Measurements from ENCODE around the gene FOXP1.

Gene FOXP1

DNA sequence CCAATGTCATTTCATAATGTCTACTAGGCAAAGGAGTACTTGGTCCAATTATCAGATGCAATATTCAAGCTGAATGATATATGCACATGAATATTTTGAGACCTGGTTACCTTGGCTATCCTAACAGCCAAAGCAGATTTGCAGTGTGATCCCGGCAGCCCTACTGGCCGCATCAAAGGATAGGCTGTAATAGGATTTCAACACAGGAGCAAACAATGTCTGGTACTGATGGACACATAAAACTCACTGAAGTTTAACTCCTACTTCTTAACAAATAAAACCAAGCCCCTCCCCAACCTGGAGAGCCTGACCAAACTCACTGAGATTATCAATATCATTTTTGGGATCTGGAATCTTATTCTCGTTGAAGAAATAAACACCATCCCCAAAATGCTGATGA, 130.2 kb downstream of the FOXP1 start:
- H3K27me3 ChIP-seq (ENCODE audit: control insufficient read depth, insufficient read depth, low read length) = no peaks in the 10 kb centered on the region
- H3K4me1 ChIP-seq (ENCODE audit: control insufficient read depth, insufficient read depth, low read length) = peaks cover 8% of the 10 kb centered on the region
- H3K9ac ChIP-seq (ENCODE audit: low read depth, low read length) = no peak overlapping the region
- no peak overlapping the region for H3K4me3 ChIP-seq (ENCODE audit: low read depth, low read length)
- H3K36me3 ChIP-seq (ENCODE audit: control insufficient read depth, insufficient read depth, low read length) = no peaks in the 10 kb centered on the region
- H3K9me3 ChIP-seq (ENCODE audit: control insufficient read depth, insufficient read depth, low read length) = no peaks in the 10 kb centered on the region

- Histone ChIP-seq H3K4me3 (ENCODE audit: low read depth, low read length) (no peak overlapping the region), H3K4me1 (ENCODE audit: control insufficient read depth, insufficient read depth, low read length) (peaks cover 8% of the 10 kb centered on the region)
Measured at GRCh38 chr3:71451812-71452211, 131.7 kb downstream of the FOXP1 start.

GRCh38 chr3:71451060-71451459, 132.5 kb downstream of the FOXP1 start:
- H3K36me3 ChIP-seq (ENCODE audit: control insufficient read depth, insufficient read depth, low read length) = no peaks in the 10 kb centered on the region
- no peaks in the 10 kb centered on the region for H3K9me3 ChIP-seq (ENCODE audit: control insufficient read depth, insufficient read depth, low read length)
- H3K4me1 ChIP-seq (ENCODE audit: control insufficient read depth, insufficient read depth, low read length) = peaks cover 8% of the 10 kb centered on the region
- H3K9ac ChIP-seq (ENCODE audit: low read depth, low read length) = no peak overlapping the region
- H3K4me3 ChIP-seq (ENCODE audit: low read depth, low read length) = no peak overlapping the region
- H3K27me3 ChIP-seq (ENCODE audit: control insufficient read depth, insufficient read depth, low read length) = no peaks in the 10 kb centered on the region

More at GRCh38 chr3:71451812-71452211, 131.7 kb downstream of the FOXP1 start:
- H3K27me3 ChIP-seq (ENCODE audit: control insufficient read depth, insufficient read depth, low read length) = no peaks in the 10 kb centered on the region
- H3K9me3 ChIP-seq (ENCODE audit: control insufficient read depth, insufficient read depth, low read length) = no peaks in the 10 kb centered on the region
- no peak overlapping the region for H3K9ac ChIP-seq (ENCODE audit: low read depth, low read length)
- no peaks in the 10 kb centered on the region for H3K36me3 ChIP-seq (ENCODE audit: control insufficient read depth, insufficient read depth, low read length)

DNA sequence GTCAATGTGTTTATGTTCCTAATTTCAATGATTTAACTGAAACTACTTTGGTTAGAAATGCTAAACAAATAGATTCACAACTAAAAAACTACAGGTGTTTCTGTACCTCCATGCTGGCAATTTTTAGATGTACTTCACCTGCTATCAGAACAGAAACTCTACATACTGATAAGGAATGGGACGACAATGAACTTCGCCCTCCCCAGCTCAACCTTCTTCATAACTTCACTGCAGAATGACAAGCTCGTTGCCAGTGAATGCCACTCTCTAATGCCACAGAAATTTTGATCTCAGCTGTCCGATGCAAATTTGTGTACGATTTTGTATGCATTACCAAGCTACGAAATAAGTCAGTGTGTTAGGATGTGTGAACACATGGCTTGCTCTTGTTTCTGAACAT, 133.4 kb downstream of the FOXP1 start:
- Histone ChIP-seq H3K4me1 (ENCODE audit: control insufficient read depth, insufficient read depth, low read length) (peaks cover 8% of the 10 kb centered on the region), H3K9ac (ENCODE audit: low read depth, low read length) (no peak overlapping the region), H3K27me3 (ENCODE audit: control insufficient read depth, insufficient read depth, low read length) (no peaks in the 10 kb centered on the region), H3K36me3 (ENCODE audit: control insufficient read depth, insufficient read depth, low read length) (no peaks in the 10 kb centered on the region), H3K9me3 (ENCODE audit: control insufficient read depth, insufficient read depth, low read length) (no peaks in the 10 kb centered on the region), H3K4me3 (ENCODE audit: low read depth, low read length) (no peak overlapping the region)

DNA sequence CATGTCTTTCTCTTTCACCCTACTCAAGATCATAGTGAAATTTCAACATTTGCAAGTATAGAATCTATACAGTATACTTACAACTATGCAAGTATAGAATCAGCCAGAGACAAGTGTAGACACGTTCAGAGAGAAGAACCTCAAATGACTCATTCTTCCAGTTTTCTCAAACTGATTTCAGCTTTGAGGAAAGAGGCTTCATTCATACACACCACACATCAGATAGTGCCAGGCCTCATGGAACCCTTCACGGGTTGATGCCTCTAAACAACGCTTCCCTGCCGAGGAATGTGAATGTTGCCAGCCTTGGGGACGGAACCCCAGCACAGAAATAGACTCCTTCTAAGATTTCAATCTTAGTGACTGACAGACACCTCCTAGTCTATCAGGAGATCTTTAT, 135.7 kb downstream of the FOXP1 start:
- Histone ChIP-seq H3K4me1 (ENCODE audit: control insufficient read depth, insufficient read depth, low read length) (peaks cover 8% of the 10 kb centered on the region), H3K9me3 (ENCODE audit: control insufficient read depth, insufficient read depth, low read length) (no peaks in the 10 kb centered on the region), H3K4me3 (ENCODE audit: low read depth, low read length) (no peak overlapping the region), H3K36me3 (ENCODE audit: control insufficient read depth, insufficient read depth, low read length) (no peaks in the 10 kb centered on the region), H3K27me3 (ENCODE audit: control insufficient read depth, insufficient read depth, low read length) (no peaks in the 10 kb centered on the region), H3K9ac (ENCODE audit: low read depth, low read length) (no peak overlapping the region)

- H3K9ac ChIP-seq (ENCODE audit: low read depth, low read length) = no peak overlapping the region
- no peaks in the 10 kb centered on the region for H3K36me3 ChIP-seq (ENCODE audit: control insufficient read depth, insufficient read depth, low read length)
- no peaks in the 10 kb centered on the region for H3K27me3 ChIP-seq (ENCODE audit: control insufficient read depth, insufficient read depth, low read length)
- no peaks in the 10 kb centered on the region for H3K9me3 ChIP-seq (ENCODE audit: control insufficient read depth, insufficient read depth, low read length)
- H3K4me3 ChIP-seq (ENCODE audit: low read depth, low read length) = no peak overlapping the region
- peaks cover 8% of the 10 kb centered on the region for H3K4me1 ChIP-seq (ENCODE audit: control insufficient read depth, insufficient read depth, low read length)
Measured at GRCh38 chr3:71447197-71447596, 136.3 kb downstream of the FOXP1 start.

DNA sequence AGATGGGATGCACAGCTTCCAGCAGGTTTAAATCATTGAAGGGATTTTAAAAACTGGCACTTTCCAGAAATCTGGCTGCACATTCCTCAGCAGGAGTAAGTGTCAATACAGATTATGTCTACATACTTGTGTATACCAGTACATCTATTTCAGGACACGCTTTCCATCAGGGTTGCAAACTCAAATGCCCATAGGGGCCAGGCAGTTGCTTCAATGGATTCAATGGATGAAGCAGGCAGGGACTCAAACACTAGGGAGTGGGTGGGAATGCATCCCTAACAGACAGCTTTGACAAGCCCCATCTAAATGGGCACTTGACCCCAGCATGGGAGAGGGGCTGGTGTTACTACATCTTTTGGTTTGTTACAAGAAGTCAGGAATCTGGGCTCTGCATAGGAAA, 136.8 kb downstream of the FOXP1 start:
- Histone ChIP-seq H3K4me1 (ENCODE audit: control insufficient read depth, insufficient read depth, low read length) (peaks cover 8% of the 10 kb centered on the region), H3K27me3 (ENCODE audit: control insufficient read depth, insufficient read depth, low read length) (no peaks in the 10 kb centered on the region), H3K9ac (ENCODE audit: low read depth, low read length) (no peak overlapping the region), H3K4me3 (ENCODE audit: low read depth, low read length) (no peak overlapping the region), H3K9me3 (ENCODE audit: control insufficient read depth, insufficient read depth, low read length) (no peaks in the 10 kb centered on the region), H3K36me3 (ENCODE audit: control insufficient read depth, insufficient read depth, low read length) (no peaks in the 10 kb centered on the region)

- peaks cover 8% of the 10 kb centered on the region for H3K4me1 ChIP-seq (ENCODE audit: control insufficient read depth, insufficient read depth, low read length)
- H3K9ac ChIP-seq (ENCODE audit: low read depth, low read length) = no peak overlapping the region
- no peaks in the 10 kb centered on the region for H3K36me3 ChIP-seq (ENCODE audit: control insufficient read depth, insufficient read depth, low read length)
Measured at GRCh38 chr3:71446260-71446659, 137.3 kb downstream of the FOXP1 start.

DNA sequence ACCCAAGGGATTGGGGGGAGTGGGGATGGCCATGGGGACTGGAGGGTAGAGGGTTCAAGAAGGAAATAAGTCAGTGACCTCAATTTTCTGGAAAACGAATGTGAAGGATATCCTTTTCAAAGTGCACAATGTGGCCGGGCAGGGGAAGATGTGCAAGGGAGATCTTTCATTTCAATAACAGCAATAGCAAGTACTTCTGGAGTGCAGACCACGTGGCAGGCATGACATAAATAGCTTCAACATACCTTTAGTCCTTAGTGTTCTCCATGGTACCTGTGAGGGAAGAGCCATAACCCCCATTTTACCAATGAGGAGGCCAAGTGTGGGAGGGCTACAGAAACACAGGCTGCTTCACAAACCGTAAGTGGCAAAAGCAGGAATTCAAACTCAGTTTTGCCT, 138.7 kb downstream of the FOXP1 start:
- no peaks in the 10 kb centered on the region for H3K36me3 ChIP-seq (ENCODE audit: control insufficient read depth, insufficient read depth, low read length)
- H3K9me3 ChIP-seq (ENCODE audit: control insufficient read depth, insufficient read depth, low read length) = no peaks in the 10 kb centered on the region
- no peak overlapping the region for H3K4me3 ChIP-seq (ENCODE audit: low read depth, low read length)
- H3K9ac ChIP-seq (ENCODE audit: low read depth, low read length) = no peak overlapping the region
- H3K4me1 ChIP-seq (ENCODE audit: control insufficient read depth, insufficient read depth, low read length) = peaks cover 2% of the 10 kb centered on the region
- H3K27me3 ChIP-seq (ENCODE audit: control insufficient read depth, insufficient read depth, low read length) = no peaks in the 10 kb centered on the region

More at GRCh38 chr3:71446260-71446659, 137.3 kb downstream of the FOXP1 start:
- H3K9me3 ChIP-seq (ENCODE audit: control insufficient read depth, insufficient read depth, low read length) = no peaks in the 10 kb centered on the region
- no peak overlapping the region for H3K4me3 ChIP-seq (ENCODE audit: low read depth, low read length)
- no peaks in the 10 kb centered on the region for H3K27me3 ChIP-seq (ENCODE audit: control insufficient read depth, insufficient read depth, low read length)

DNA sequence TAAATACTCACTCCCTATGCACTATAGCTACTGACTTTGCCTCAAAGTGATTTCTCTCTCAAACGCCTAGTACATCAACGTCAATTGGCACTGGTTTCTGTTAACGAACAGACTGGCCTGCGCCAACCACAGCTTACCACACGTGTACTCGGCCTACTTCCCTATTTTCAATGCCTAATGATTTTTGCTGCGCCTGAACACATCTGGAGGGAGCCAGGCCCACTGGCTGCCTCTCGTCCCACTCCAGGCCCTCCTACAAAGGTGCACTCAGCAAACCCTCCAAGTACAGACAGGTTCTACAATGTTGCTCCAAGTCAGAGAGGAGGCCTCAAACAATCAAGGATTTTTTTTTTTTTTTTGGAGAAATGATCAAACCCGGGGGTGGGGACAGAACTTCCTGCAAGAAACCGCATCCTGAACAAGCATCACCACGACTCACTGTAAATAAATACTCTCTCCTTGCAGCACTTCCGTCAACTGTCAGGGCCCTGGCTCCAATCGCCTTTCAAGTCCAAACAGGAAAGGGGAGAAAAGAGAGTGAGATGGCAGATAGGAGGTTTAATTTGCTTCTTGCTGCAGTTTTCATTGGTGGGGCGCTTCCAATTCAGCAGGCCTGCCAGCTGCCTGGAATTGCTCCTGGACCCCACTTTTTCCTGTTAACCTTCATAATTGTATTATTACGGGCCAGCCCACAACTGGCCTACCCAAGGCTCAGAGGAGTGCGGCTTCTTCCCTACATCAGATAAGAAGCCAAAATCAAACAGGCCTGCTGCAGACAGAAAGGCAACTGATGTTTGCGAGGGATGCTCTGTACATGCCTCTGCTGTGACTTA, 139.3 kb downstream of the FOXP1 start:
- Histone ChIP-seq H3K36me3 (ENCODE audit: control insufficient read depth, insufficient read depth, low read length) (no peaks in the 10 kb centered on the region), H3K9ac (ENCODE audit: low read depth, low read length) (no peak overlapping the region), H3K9me3 (ENCODE audit: control insufficient read depth, insufficient read depth, low read length) (no peaks in the 10 kb centered on the region), H3K27me3 (ENCODE audit: control insufficient read depth, insufficient read depth, low read length) (no peaks in the 10 kb centered on the region), H3K4me3 (ENCODE audit: low read depth, low read length) (no peak overlapping the region), H3K4me1 (ENCODE audit: control insufficient read depth, insufficient read depth, low read length) (no peaks in the 10 kb centered on the region)

DNA sequence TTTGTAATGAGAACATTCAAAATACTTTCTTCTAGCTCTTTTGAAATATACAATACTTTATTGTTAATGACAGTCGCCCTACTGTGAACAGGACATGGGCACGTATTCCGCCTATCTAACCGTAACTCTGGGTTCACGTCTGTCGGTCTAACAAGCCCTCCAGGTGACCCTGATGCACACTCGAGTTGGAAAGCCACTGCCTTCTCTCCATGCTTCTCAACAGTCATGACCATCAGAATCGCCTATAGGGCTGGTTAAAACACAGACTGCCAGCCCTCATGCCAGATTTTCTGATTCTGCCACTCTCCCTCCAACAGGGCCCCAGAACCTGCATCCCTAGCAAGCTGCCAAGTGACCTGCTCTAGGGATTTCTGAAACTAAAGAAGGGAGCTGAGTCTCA, 140.2 kb downstream of the FOXP1 start:
- Histone ChIP-seq H3K4me1 (ENCODE audit: control insufficient read depth, insufficient read depth, low read length) (no peaks in the 10 kb centered on the region), H3K9ac (ENCODE audit: low read depth, low read length) (no peak overlapping the region), H3K4me3 (ENCODE audit: low read depth, low read length) (no peak overlapping the region), H3K36me3 (ENCODE audit: control insufficient read depth, insufficient read depth, low read length) (no peaks in the 10 kb centered on the region), H3K27me3 (ENCODE audit: control insufficient read depth, insufficient read depth, low read length) (no peaks in the 10 kb centered on the region), H3K9me3 (ENCODE audit: control insufficient read depth, insufficient read depth, low read length) (no peaks in the 10 kb centered on the region)

- no peak overlapping the region for H3K4me3 ChIP-seq (ENCODE audit: low read depth, low read length)
- no peaks in the 10 kb centered on the region for H3K4me1 ChIP-seq (ENCODE audit: control insufficient read depth, insufficient read depth, low read length)
- no peaks in the 10 kb centered on the region for H3K27me3 ChIP-seq (ENCODE audit: control insufficient read depth, insufficient read depth, low read length)
- H3K9ac ChIP-seq (ENCODE audit: low read depth, low read length) = no peak overlapping the region
- H3K9me3 ChIP-seq (ENCODE audit: control insufficient read depth, insufficient read depth, low read length) = no peaks in the 10 kb centered on the region
- no peaks in the 10 kb centered on the region for H3K36me3 ChIP-seq (ENCODE audit: control insufficient read depth, insufficient read depth, low read length)
Measured at GRCh38 chr3:71442652-71443042, 140.9 kb downstream of the FOXP1 start.

Measured in iPS-15b (cell line).